ENCODE data around the gene MFSD8. TPM values are rescaled to one million over a fixed set of nuclear protein-coding genes. Genes with fewer than 3 reads are reported as not detected.
"Not testable (repeated sequence)": the region's sequence is repeated elsewhere in the genome, so short reads cannot be mapped to it uniquely, and the experiment has no call there.

The MFSD8 gene
- total RNA-seq, 1 experiment from 2014 or later, result 27.9 TPM

DNA sequence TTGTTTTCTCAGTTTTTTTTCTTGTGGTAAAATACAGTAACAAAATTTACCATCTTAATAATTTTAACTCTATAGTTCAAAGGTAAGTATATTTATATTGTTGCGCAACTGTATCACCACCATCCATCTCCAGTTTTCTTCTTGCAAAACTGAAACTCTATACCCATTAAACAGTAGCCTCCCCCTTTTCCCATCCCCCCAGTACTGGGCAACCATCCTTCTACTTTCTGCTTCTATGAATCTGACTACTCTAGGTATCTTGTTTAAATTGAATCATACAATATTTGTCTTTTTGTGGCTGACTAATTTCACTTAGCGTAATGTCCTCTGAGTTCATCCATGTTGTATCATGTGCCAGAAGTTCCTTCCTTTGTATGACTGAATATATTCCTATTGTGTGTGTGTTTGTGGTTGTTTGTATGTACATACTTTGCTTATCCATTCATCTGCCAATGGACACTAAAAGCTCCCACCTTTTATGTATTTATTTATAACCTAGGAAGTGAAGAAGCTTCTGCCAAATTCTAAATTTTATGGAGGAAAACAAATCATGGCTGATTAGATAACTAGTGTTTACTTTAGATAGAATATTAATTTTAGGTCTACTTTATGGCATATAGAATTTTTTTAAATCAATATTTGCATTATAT, 10.3 kb upstream of the MFSD8 start:
- no peaks in the 10 kb centered on the region for H3K27me3 ChIP-seq (replicated peaks; ENCODE audit: control insufficient read depth, insufficient read depth, low read length)
- no peaks in the 10 kb centered on the region; the same call in 1 of the 2 replicates for H3K9me3 ChIP-seq
- no peak overlapping the region for H3K4me3 ChIP-seq (ENCODE audit: low read depth, low read length)
- no peaks in the 10 kb centered on the region for H3K4me1 ChIP-seq
- DNase-seq, result no peak
- TF ChIP-seq CTCF (IDR thresholded peaks at IDR 0.05; ENCODE audit: insufficient read depth in 1 of 2, low read depth in 1 of 2, low read length in 1 of 2, severe bottlenecking in 1 of 2, unreplicated experiment in 1 of 2), result no peak
- H3K4me1 Mint-ChIP-seq (ENCODE audit: low read depth, unreplicated experiment), result peaks cover 6% of the 10 kb centered on the region
- peaks cover 9% of the 10 kb centered on the region for H3K36me3 Mint-ChIP-seq (ENCODE audit: insufficient read depth, unreplicated experiment)
- BruUV-seq (replicated peaks), result no TSS peak
- no peaks in the 10 kb centered on the region for H3K9me3 Mint-ChIP-seq (ENCODE audit: unreplicated experiment)
- CTCF ChIA-PET, result no interaction called here
- no peaks in the 10 kb centered on the region for H3K27me3 Mint-ChIP-seq (ENCODE audit: insufficient read depth, unreplicated experiment)
- no peak overlapping the region for H3K4me3 Mint-ChIP-seq (ENCODE audit: unreplicated experiment)
- intact Hi-C loops (cut with micrococcal nuclease; ENCODE audit: unreplicated experiment), result no loop called here
- no peak overlapping the region for H3K27ac Mint-ChIP-seq (ENCODE audit: unreplicated experiment)
- POLR2A ChIA-PET, result no interaction called here
- no peaks in the 10 kb centered on the region for H3K36me3 ChIP-seq (ENCODE audit: control insufficient read depth, insufficient read depth, low read length)

DNA sequence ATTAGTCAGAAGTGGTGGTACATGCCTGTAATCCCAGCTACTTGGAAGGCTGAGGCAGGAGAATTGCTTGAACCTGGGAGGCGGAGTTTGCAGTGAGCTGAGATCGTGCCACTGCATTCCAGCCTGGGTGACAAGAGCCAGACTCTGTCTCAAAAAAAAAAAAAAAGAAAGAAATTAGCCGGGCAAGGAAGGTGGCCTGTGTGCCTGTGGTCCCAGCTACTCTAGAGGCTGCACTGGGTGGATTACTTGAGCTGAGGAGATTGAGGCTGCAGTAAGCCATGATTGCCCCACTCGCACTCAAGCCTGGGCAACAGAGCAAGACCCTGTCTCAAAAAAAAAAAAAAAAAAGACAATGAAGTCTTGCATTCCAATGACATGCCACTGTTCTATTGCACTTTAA, 6.0 kb upstream of the MFSD8 start:
- CTCF ChIA-PET; H3K4me1 Mint-ChIP-seq (ENCODE audit: low read depth, unreplicated experiment); H3K9me3 ChIP-seq; H3K27ac Mint-ChIP-seq (ENCODE audit: unreplicated experiment); H3K4me3 Mint-ChIP-seq (ENCODE audit: unreplicated experiment); intact Hi-C loops (cut with micrococcal nuclease; ENCODE audit: unreplicated experiment); H3K36me3 Mint-ChIP-seq (ENCODE audit: insufficient read depth, unreplicated experiment); H3K4me1 ChIP-seq; BruUV-seq (replicated peaks); H3K27me3 ChIP-seq (replicated peaks; ENCODE audit: control insufficient read depth, insufficient read depth, low read length); H3K9me3 Mint-ChIP-seq (ENCODE audit: unreplicated experiment); H3K4me3 ChIP-seq (ENCODE audit: low read depth, low read length); H3K27me3 Mint-ChIP-seq (ENCODE audit: insufficient read depth, unreplicated experiment); DNase-seq; POLR2A ChIA-PET; H3K36me3 ChIP-seq (ENCODE audit: control insufficient read depth, insufficient read depth, low read length): not testable (repeated sequence)

GRCh38 chr4:127968586-127968985, 3.6 kb upstream of the MFSD8 start:
- POLR2A ChIA-PET, result no interaction called here

More at GRCh38 chr4:127968586-127968985, 3.6 kb upstream of the MFSD8 start:
- H3K4me3 ChIP-seq (ENCODE audit: low read depth, low read length), result no peak overlapping the region
- H3K27ac Mint-ChIP-seq (ENCODE audit: unreplicated experiment), result no peak overlapping the region
- no peaks in the 10 kb centered on the region for H3K9me3 ChIP-seq
- TF ChIP-seq CTCF (IDR thresholded peaks at IDR 0.05; ENCODE audit: insufficient read depth in 1 of 2, low read depth in 1 of 2, low read length in 1 of 2, severe bottlenecking in 1 of 2, unreplicated experiment in 1 of 2), result no peak
- CTCF ChIA-PET, result no interaction called here
- intact Hi-C loops (cut with micrococcal nuclease; ENCODE audit: unreplicated experiment), result loop anchor here (10.0 kb wide), 1 partner anchor 316 kb away; the partner anchor contains the start of gene PGRMC2
- peaks cover 15% of the 10 kb centered on the region for H3K36me3 Mint-ChIP-seq (ENCODE audit: insufficient read depth, unreplicated experiment)
- no peaks in the 10 kb centered on the region for H3K9me3 Mint-ChIP-seq (ENCODE audit: unreplicated experiment)
- no peak for DNase-seq
- H3K27me3 ChIP-seq (replicated peaks; ENCODE audit: control insufficient read depth, insufficient read depth, low read length), result no peaks in the 10 kb centered on the region
- no peaks in the 10 kb centered on the region for H3K4me1 Mint-ChIP-seq (ENCODE audit: low read depth, unreplicated experiment)
- BruUV-seq (replicated peaks), result no TSS peak
- no peak overlapping the region for H3K4me3 Mint-ChIP-seq (ENCODE audit: unreplicated experiment)
- no peaks in the 10 kb centered on the region for H3K27me3 Mint-ChIP-seq (ENCODE audit: insufficient read depth, unreplicated experiment)
- no peaks in the 10 kb centered on the region for H3K36me3 ChIP-seq (ENCODE audit: control insufficient read depth, insufficient read depth, low read length)
- H3K4me1 ChIP-seq, result peaks cover 4% of the 10 kb centered on the region; the same call in 1 of the 2 replicates
